Stomach (tissue), 4 donors: ENCODE results near the gene ELF4.

Experiments used
- CTCF ChIP-seq, 7 experiments: fragments of 450-650 bp in 4 of 7; fragments of 200-600 bp in 3 of 7; sonication (generic) in 3 of 7; IDR thresholded peaks; one replicate each; pipeline ENCODE4 v1.5.1; 2016 to 2019; ENCODE audit warnings: antibody characterized with exemption in 7 of 7, control low read depth in 2 of 7, mild to moderate bottlenecking in 1 of 7
- EP300 ChIP-seq: sonication (generic); formaldehyde crosslinking; IDR thresholded peaks from one replicate; pipeline ENCODE4 v1.6.1; 2017; ENCODE audit warnings: antibody characterized with exemption
- POLR2A ChIP-seq, 4 donors: fragments of 450-650 bp; IDR thresholded peaks; one replicate each; pipeline ENCODE4 v1.6.1; 2016; ENCODE audit warnings: antibody characterized with exemption in 4 of 4, control low read depth in 2 of 4, mild to moderate bottlenecking in 1 of 4, moderate library complexity in 1 of 4
- POLR2AphosphoS5 ChIP-seq, 3 donors: sonication (generic); formaldehyde crosslinking; IDR thresholded peaks; one replicate each; pipeline ENCODE4 v1.6.1; 2016; ENCODE audit warnings: antibody characterized with exemption in 3 of 3

- TF ChIP-seq CTCF (IDR thresholded peaks at IDR 0.05) (no peak), EP300 (no peak), POLR2AphosphoS5 (IDR thresholded peaks at IDR 0.05) (no peak), POLR2A (IDR thresholded peaks at IDR 0.05) (no peak)
Measured at GRCh38 chrX:130139474-130140201, 29.3 kb upstream of the ELF4 start.
